IMR-90 (cell line): ENCODE results near the gene PRR5L. TPM values are rescaled to one million over a fixed set of nuclear protein-coding genes. Genes with fewer than 3 reads are reported as not detected.
A peak's percentile ranks its signal among the peaks of the same experiment; 100 is the strongest.

Source experiments
- ATAC-seq: fragments of 200-7000 bp; cut with Tn5 transposase; 2 replicates; pipeline ENCODE4 v1.9.1; 2020; ENCODE audit warnings: low read depth, mild to moderate bottlenecking, moderate library complexity
- BruUV-seq: library from RNA; stranded (reverse); fragments of 400-500 nt; replicated peaks from 2 replicates; lab custom pipeline; 2021; lab: Mats Ljungman, UMichigan
- CTCF ChIA-PET: fragments of 300-600 bp; formaldehyde crosslinking; extraction: SDS; loops from one replicate; lab custom pipeline; 2021; ENCODE audit warnings: antibody characterized with exemption; lab: Yijun Ruan, JAX
- POLR2A ChIA-PET: fragments of 300-600 bp; sonication (Branson Sonifier 250); formaldehyde crosslinking; loops from one replicate; lab custom pipeline; 2022; ENCODE audit warnings: antibody characterized with exemption; ENCODE audit not compliant: unreplicated experiment; lab: Charles Lee
- DNase-seq: peaks from one replicate; pipeline ENCODE4 v3.0.0; 2013
- H2AFZ ChIP-seq: replicated peaks from 2 replicates; pipeline ENCODE3; 2013; ENCODE audit warnings: low read length, mild to moderate bottlenecking; ENCODE audit not compliant: poor library complexity
- H2AK5ac ChIP-seq: 2 replicates; pipeline ENCODE4 v1.6.1; 2013; ENCODE audit warnings: low read depth, low read length, inconsistent platforms
- H2AK9ac ChIP-seq: replicated peaks from 2 replicates; pipeline ENCODE3; 2013; ENCODE audit warnings: mild to moderate bottlenecking, low read depth, low read length, moderate library complexity; ENCODE audit not compliant: poor library complexity
- H2BK120ac ChIP-seq: 2 replicates; pipeline ENCODE4 v1.6.1; 2013; ENCODE audit warnings: low read depth, low read length, inconsistent platforms
- H2BK15ac ChIP-seq: 3 replicates; pipeline ENCODE4 v1.6.1; 2013; ENCODE audit warnings: low read depth, low read length, inconsistent platforms
- H2BK20ac ChIP-seq: 2 replicates; pipeline ENCODE4 v1.6.1; 2013; ENCODE audit warnings: low read depth, mild to moderate bottlenecking, inconsistent platforms, low read length, moderate library complexity
- H2BK5ac ChIP-seq: 2 replicates; pipeline ENCODE4 v1.6.1; 2013; ENCODE audit warnings: mild to moderate bottlenecking, low read depth, low read length, inconsistent platforms; ENCODE audit not compliant: poor library complexity, severe bottlenecking
- H3K14ac ChIP-seq: replicated peaks from 2 replicates; pipeline ENCODE4 v1.6.1; 2013; ENCODE audit warnings: low read depth, low read length, inconsistent platforms
- H3K18ac ChIP-seq: 2 replicates; pipeline ENCODE4 v1.6.1; 2013; ENCODE audit warnings: low read depth, low read length, control low read depth
- H3K23ac ChIP-seq: 2 replicates; pipeline ENCODE4 v1.6.1; 2013; ENCODE audit warnings: low read depth, low read length, inconsistent platforms
- H3K27ac ChIP-seq: 2 replicates; pipeline ENCODE4 v1.5.1; 2013; ENCODE audit warnings: mild to moderate bottlenecking, control low read depth, low read length; ENCODE audit not compliant: insufficient read depth
- H3K27me3 ChIP-seq: 2 replicates; pipeline ENCODE4 v1.6.1; 2013; ENCODE audit warnings: low read length; ENCODE audit not compliant: control insufficient read depth, insufficient read depth
- H3K36me3 ChIP-seq: 2 replicates; pipeline ENCODE4 v1.6.1; 2013; ENCODE audit warnings: low read length, mixed read lengths; ENCODE audit not compliant: control insufficient read depth, insufficient read depth
- H3K4ac ChIP-seq: 2 replicates; pipeline ENCODE4 v1.6.1; 2013; ENCODE audit warnings: low read depth, low read length, inconsistent platforms
- H3K4me1 ChIP-seq: 2 replicates; pipeline ENCODE4 v1.6.1; 2013; ENCODE audit warnings: low read length, mixed read lengths; ENCODE audit not compliant: control insufficient read depth, insufficient read depth
- H3K4me2 ChIP-seq: 2 replicates; pipeline ENCODE4 v1.6.1; 2013; ENCODE audit warnings: low read depth, mild to moderate bottlenecking, control low read depth, low read length, moderate library complexity
- H3K4me3 ChIP-seq: 2 replicates; pipeline ENCODE4 v1.5.1; 2013; ENCODE audit warnings: low read depth, mild to moderate bottlenecking, control low read depth, low read length, moderate library complexity; ENCODE audit not compliant: insufficient read depth
- H3K56ac ChIP-seq: 2 replicates; pipeline ENCODE4 v1.6.1; 2013; ENCODE audit warnings: low read length, inconsistent platforms; ENCODE audit not compliant: insufficient read depth; ENCODE audit errors: extremely low read depth
- H3K79me1 ChIP-seq, 2 experiments: 2 replicates each; pipeline ENCODE4 v1.6.1; 2013; ENCODE audit warnings: low read length in 2 of 2, inconsistent platforms in 1 of 2, low read depth in 1 of 2
- H3K9ac ChIP-seq: 2 replicates; pipeline ENCODE4 v1.6.1; 2013; ENCODE audit warnings: low read depth, low read length, control low read depth
- H3K9me1 ChIP-seq: 2 replicates; pipeline ENCODE4 v1.6.1; 2013; ENCODE audit warnings: low read length, inconsistent platforms; ENCODE audit not compliant: insufficient read depth
- H3K9me3 ChIP-seq: 2 replicates; pipeline ENCODE4 v1.6.1; 2013; ENCODE audit warnings: low read length; ENCODE audit not compliant: control insufficient read depth, insufficient read depth
- H4K20me1 ChIP-seq: 2 replicates; pipeline ENCODE4 v1.6.1; 2013; ENCODE audit warnings: low read length, inconsistent platforms; ENCODE audit not compliant: insufficient read depth
- H4K5ac ChIP-seq: 2 replicates; pipeline ENCODE4 v1.6.1; 2013; ENCODE audit warnings: mild to moderate bottlenecking, low read depth, low read length, control low read depth
- H4K8ac ChIP-seq, 2 experiments: 2 replicates each; pipeline ENCODE4 v1.6.1; 2013; ENCODE audit warnings: low read depth in 2 of 2, low read length in 2 of 2, control low read depth in 1 of 2, inconsistent platforms in 1 of 2
- H4K91ac ChIP-seq: 2 replicates; pipeline ENCODE4 v1.6.1; 2013; ENCODE audit warnings: low read depth, low read length, inconsistent platforms; ENCODE audit not compliant: insufficient read depth
- BHLHE40 ChIP-seq: fragments of 150-350 bp; IDR thresholded peaks from 2 replicates; pipeline ENCODE4 v1.6.1; 2016; ENCODE audit warnings: mild to moderate bottlenecking, low read depth, low read length
- RAD21 ChIP-seq: IDR thresholded peaks from 2 replicates; pipeline ENCODE4 v1.6.1; 2012; ENCODE audit warnings: low read length, improper control_type of control experiment
- SMC3 ChIP-seq: fragments of 150-350 bp; IDR thresholded peaks from 2 replicates; pipeline ENCODE4 v1.6.1; 2016; ENCODE audit warnings: low read depth, mild to moderate bottlenecking, antibody characterized with exemption, low read length, moderate library complexity
- dilution Hi-C: fragments of 300-500 bp; cut with HindIII; formaldehyde crosslinking; loops from one replicate; pipeline ENCODE4 v1.14.3; 2018; ENCODE audit warnings: low sequenced_read_pairs; ENCODE audit not compliant: unreplicated experiment
- in situ Hi-C: fragments of 300-500 bp; cut with MboI; formaldehyde crosslinking; loops from 3 replicates; pipeline ENCODE4 v1.14.3; 2019; ENCODE audit warnings: low sequenced_read_pairs, inconsistent platforms, mixed read lengths
- intact Hi-C: fragments of 100-400 bp; cut with micrococcal nuclease; formaldehyde crosslinking; loops from 2 replicates; pipeline ENCODE4 v1.10.0; 2022
- polyA plus RNA-seq, 3 experiments: library from polyadenylated mRNA; depleted of rRNA; stranded (reverse); fragments of >200 nt; gene quantifications; 2 replicates each; pipeline ENCODE4 v1.2.3, GENCODE V29; 2012; ENCODE audit warnings: low replicate concordance in 1 of 3
- total RNA-seq: library from RNA; depleted of rRNA; stranded (reverse); fragments of >200 nt; gene quantifications from 2 replicates; pipeline ENCODE4 v1.2.3, GENCODE V29; 2012
- TF ChIP-seq, protein P1 (sequence below): conservative IDR thresholded peaks from 2 replicates; pipeline ENCODE4 v1.5.1; 2012; ENCODE audit warnings: mild to moderate bottlenecking, low read depth, low read length, improper control_type of control experiment

Gene PRR5L
- total and polyA plus RNA-seq, 2 of the 4 experiments (the other 2 are of a cell fraction) = 2.9 to 3.6 TPM

DNA sequence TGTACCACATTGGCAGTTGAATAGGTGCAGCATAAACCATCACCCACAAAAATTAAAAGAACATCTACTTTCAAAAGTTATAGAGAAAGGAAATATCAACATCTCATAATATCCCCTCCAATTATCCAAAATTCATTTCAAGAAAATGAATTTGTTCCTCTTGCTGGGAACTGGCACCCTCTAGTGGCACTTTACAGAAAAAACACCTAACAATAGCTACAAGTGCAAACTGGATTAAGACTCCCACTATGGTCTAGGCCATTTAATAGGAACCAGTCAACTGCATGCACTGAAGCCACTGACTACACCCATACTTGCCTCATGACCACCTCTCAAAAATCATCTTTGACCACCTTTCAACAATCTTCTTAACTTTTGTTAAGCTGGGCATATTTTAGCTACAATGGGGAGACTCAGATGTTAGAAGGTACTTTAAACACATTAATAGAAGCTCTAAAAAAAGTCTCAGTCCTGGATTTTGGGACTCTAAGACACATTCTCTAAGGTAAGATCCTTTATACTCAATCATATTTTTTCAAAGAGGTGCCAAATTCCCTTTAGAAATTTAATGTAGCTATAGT lies 196.7 kb downstream of the PRR5L start:
- dilution Hi-C loops (no loop called here), intact Hi-C loops (loop anchor here (1.0 kb wide), 1 partner anchor 201 kb away; no protein-coding TSS in a partner anchor), in situ Hi-C loops (loop anchor here (25.0 kb wide), 1 partner anchor 681 kb away; no protein-coding TSS in a partner anchor)
- Histone ChIP-seq H2BK120ac (no peak overlapping the region), H3K4me3 (no peak overlapping the region), H2BK5ac (no peak overlapping the region), H4K8ac (no peak overlapping the region), H2AFZ (no peak overlapping the region), H3K9me1 (no peaks in the 10 kb centered on the region), H3K79me1 (peaks cover 14 to 32% of the 10 kb centered on the region in 2 experiments), H3K27me3 (no peaks in the 10 kb centered on the region), H4K91ac (no peak overlapping the region), H3K27ac (no peak overlapping the region), H3K9me3 (no peaks in the 10 kb centered on the region), H4K20me1 (no peaks in the 10 kb centered on the region; the same call in 1 of the 2 replicates), H4K5ac (no peak overlapping the region), H2BK20ac (no peak overlapping the region), H2AK9ac (no peak overlapping the region), H3K18ac (no peak overlapping the region), H3K56ac (no peak overlapping the region), H3K14ac (no peak overlapping the region), H3K4me2 (no peak overlapping the region), H2AK5ac (peak overlapping the region; percentile 28; the same call in 1 of the 2 replicates), H3K4ac (no peak overlapping the region), H3K9ac (no peak overlapping the region), H3K23ac (no peak overlapping the region), H3K36me3 (peaks cover 28% of the 10 kb centered on the region), H3K4me1 (peaks cover 1% of the 10 kb centered on the region; the same call in 1 of the 2 replicates), H2BK15ac (no peak overlapping the region)
- peak; percentile 82 for TF ChIP-seq RAD21
- peak; percentile 65 for TF ChIP-seq SMC3
- TF ChIP-seq, protein P1, sequence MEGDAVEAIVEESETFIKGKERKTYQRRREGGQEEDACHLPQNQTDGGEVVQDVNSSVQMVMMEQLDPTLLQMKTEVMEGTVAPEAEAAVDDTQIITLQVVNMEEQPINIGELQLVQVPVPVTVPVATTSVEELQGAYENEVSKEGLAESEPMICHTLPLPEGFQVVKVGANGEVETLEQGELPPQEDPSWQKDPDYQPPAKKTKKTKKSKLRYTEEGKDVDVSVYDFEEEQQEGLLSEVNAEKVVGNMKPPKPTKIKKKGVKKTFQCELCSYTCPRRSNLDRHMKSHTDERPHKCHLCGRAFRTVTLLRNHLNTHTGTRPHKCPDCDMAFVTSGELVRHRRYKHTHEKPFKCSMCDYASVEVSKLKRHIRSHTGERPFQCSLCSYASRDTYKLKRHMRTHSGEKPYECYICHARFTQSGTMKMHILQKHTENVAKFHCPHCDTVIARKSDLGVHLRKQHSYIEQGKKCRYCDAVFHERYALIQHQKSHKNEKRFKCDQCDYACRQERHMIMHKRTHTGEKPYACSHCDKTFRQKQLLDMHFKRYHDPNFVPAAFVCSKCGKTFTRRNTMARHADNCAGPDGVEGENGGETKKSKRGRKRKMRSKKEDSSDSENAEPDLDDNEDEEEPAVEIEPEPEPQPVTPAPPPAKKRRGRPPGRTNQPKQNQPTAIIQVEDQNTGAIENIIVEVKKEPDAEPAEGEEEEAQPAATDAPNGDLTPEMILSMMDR = peak; percentile 76
- TF ChIP-seq BHLHE40 = no peak
- DNase-seq (peak; percentile 63), ATAC-seq (peak; percentile 71)
- ChIA-PET CTCF (interaction anchor here (0.5 to 1.4 kb wide), 21 partner anchors 9 to 244 kb away, joined by 3 to 16 read pairs (median 4); partner anchors contain the start of gene PRR5L), POLR2A (interaction anchor here (0.5 to 0.6 kb wide), 2 partner anchors 163 to 747 kb away, joined by 3 to 6 read pairs; no protein-coding TSS in a partner anchor)
- no TSS peak for BruUV-seq
